ENCODE data around the gene AK5. TPM values are rescaled to one million over a fixed set of nuclear protein-coding genes. Genes with fewer than 3 reads are reported as not detected.
"Not testable (repeated sequence)": the region's sequence is repeated elsewhere in the genome, so short reads cannot be mapped to it uniquely, and the experiment has no call there.

Gene AK5
- total RNA-seq, 1 donor = 25.3 TPM

- no peak overlapping the region for H2AFZ ChIP-seq (ENCODE audit: low read length)
- H4K20me1 ChIP-seq (ENCODE audit: insufficient read depth, low read length) = no peaks in the 10 kb centered on the region
- H3K4me1 ChIP-seq (ENCODE audit: insufficient read depth, low read length) = peaks cover 18% of the 10 kb centered on the region
- no peaks in the 10 kb centered on the region for H3K9me3 ChIP-seq (ENCODE audit: low read depth, low read length)
- TF ChIP-seq, protein P1, sequence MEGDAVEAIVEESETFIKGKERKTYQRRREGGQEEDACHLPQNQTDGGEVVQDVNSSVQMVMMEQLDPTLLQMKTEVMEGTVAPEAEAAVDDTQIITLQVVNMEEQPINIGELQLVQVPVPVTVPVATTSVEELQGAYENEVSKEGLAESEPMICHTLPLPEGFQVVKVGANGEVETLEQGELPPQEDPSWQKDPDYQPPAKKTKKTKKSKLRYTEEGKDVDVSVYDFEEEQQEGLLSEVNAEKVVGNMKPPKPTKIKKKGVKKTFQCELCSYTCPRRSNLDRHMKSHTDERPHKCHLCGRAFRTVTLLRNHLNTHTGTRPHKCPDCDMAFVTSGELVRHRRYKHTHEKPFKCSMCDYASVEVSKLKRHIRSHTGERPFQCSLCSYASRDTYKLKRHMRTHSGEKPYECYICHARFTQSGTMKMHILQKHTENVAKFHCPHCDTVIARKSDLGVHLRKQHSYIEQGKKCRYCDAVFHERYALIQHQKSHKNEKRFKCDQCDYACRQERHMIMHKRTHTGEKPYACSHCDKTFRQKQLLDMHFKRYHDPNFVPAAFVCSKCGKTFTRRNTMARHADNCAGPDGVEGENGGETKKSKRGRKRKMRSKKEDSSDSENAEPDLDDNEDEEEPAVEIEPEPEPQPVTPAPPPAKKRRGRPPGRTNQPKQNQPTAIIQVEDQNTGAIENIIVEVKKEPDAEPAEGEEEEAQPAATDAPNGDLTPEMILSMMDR (IDR thresholded peaks at IDR 0.05; ENCODE audit: extremely low read depth, low read depth, low read length) = no peak
- H3K36me3 ChIP-seq (ENCODE audit: insufficient read depth, low read length) = no peaks in the 10 kb centered on the region
- H3K79me2 ChIP-seq (ENCODE audit: insufficient read depth, low read length) = no peaks in the 10 kb centered on the region
- no peak overlapping the region for H3K4me2 ChIP-seq (ENCODE audit: insufficient read depth, low read length)
- no peaks in the 10 kb centered on the region for H3K27me3 ChIP-seq (ENCODE audit: insufficient read depth, low read length)
- no peak for DNase-seq (ENCODE audit: insufficient read length, low spot score, missing footprints)
- no peak overlapping the region for H3K27ac ChIP-seq (ENCODE audit: low read depth, low read length)
- no peak overlapping the region for H3K4me3 ChIP-seq (ENCODE audit: insufficient read depth, low read length)
Observed at GRCh38 chr1:77415579-77415978, 133.8 kb downstream of the AK5 start.

GRCh38 chr1:77416692-77417450 lies 135.1 kb downstream of the AK5 start:
- Histone ChIP-seq H3K36me3 (ENCODE audit: insufficient read depth, low read length) (no peaks in the 10 kb centered on the region), H3K79me2 (ENCODE audit: insufficient read depth, low read length) (no peaks in the 10 kb centered on the region), H3K27ac (ENCODE audit: low read depth, low read length) (peak overlapping the region; percentile 2), H3K4me3 (ENCODE audit: insufficient read depth, low read length) (no peak overlapping the region), H3K4me1 (ENCODE audit: insufficient read depth, low read length) (peaks cover 18% of the 10 kb centered on the region), H2AFZ (ENCODE audit: low read length) (no peak overlapping the region), H4K20me1 (ENCODE audit: insufficient read depth, low read length) (no peaks in the 10 kb centered on the region), H3K4me2 (ENCODE audit: insufficient read depth, low read length) (no peak overlapping the region), H3K9me3 (ENCODE audit: low read depth, low read length) (no peaks in the 10 kb centered on the region), H3K27me3 (ENCODE audit: insufficient read depth, low read length) (no peaks in the 10 kb centered on the region)
- TF ChIP-seq, protein P1 (IDR thresholded peaks at IDR 0.05; ENCODE audit: extremely low read depth, low read depth, low read length) = peak; percentile 53
- DNase-seq (ENCODE audit: insufficient read length, low spot score, missing footprints) = no peak

DNA sequence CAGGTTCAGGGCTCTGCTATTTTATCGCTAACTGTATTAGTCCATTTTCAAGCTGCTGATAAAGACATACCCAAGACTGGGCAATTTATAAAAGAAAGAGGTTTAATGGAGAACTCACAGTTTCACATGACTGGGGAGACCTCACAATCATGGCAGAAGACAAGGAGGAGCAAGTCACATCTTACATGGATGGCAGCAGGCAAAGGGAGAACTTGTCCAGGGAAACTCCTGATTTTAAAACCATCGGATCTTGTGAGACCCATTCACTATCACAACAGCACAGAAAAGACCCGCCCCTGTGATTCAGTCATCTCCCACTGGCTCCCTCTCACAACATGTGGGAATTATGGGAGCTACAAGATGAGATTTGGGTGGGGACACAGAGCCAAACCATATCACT lies 136.2 kb downstream of the AK5 start:
- H3K36me3 ChIP-seq (ENCODE audit: insufficient read depth, low read length); H3K4me3 ChIP-seq (ENCODE audit: insufficient read depth, low read length); H3K27me3 ChIP-seq (ENCODE audit: insufficient read depth, low read length); H4K20me1 ChIP-seq (ENCODE audit: insufficient read depth, low read length); H3K79me2 ChIP-seq (ENCODE audit: insufficient read depth, low read length); H3K4me2 ChIP-seq (ENCODE audit: insufficient read depth, low read length); DNase-seq (ENCODE audit: insufficient read length, low spot score, missing footprints); H3K27ac ChIP-seq (ENCODE audit: low read depth, low read length); H2AFZ ChIP-seq (ENCODE audit: low read length); H3K9me3 ChIP-seq (ENCODE audit: low read depth, low read length): not testable (repeated sequence)
- peaks cover 11% of the 10 kb centered on the region for H3K4me1 ChIP-seq (ENCODE audit: insufficient read depth, low read length)

- no peaks in the 10 kb centered on the region for H3K79me2 ChIP-seq (ENCODE audit: insufficient read depth, low read length)
- H2AFZ ChIP-seq (ENCODE audit: low read length) = no peak overlapping the region
- no peaks in the 10 kb centered on the region for H4K20me1 ChIP-seq (ENCODE audit: insufficient read depth, low read length)
- no peak for DNase-seq (ENCODE audit: insufficient read length, low spot score, missing footprints)
- H3K4me2 ChIP-seq (ENCODE audit: insufficient read depth, low read length) = no peak overlapping the region
- H3K27ac ChIP-seq (ENCODE audit: low read depth, low read length) = no peak overlapping the region
- H3K9me3 ChIP-seq (ENCODE audit: low read depth, low read length) = no peaks in the 10 kb centered on the region
- no peaks in the 10 kb centered on the region for H3K27me3 ChIP-seq (ENCODE audit: insufficient read depth, low read length)
- no peak overlapping the region for H3K4me3 ChIP-seq (ENCODE audit: insufficient read depth, low read length)
- TF ChIP-seq, protein P1 (IDR thresholded peaks at IDR 0.05; ENCODE audit: extremely low read depth, low read depth, low read length) = no peak
- no peaks in the 10 kb centered on the region for H3K36me3 ChIP-seq (ENCODE audit: insufficient read depth, low read length)
- H3K4me1 ChIP-seq (ENCODE audit: insufficient read depth, low read length) = peaks cover 6% of the 10 kb centered on the region
Observed at GRCh38 chr1:77421504-77422233, 139.8 kb downstream of the AK5 start.

Data from osteoblast (primary cell).